Heart left ventricle (tissue), 16 donors: ENCODE results near the gene ITFG2. TPM values are rescaled to one million over a fixed set of nuclear protein-coding genes. Genes with fewer than 3 reads are reported as not detected.

Experiments used
- ATAC-seq, 4 donors: fragments of 200-7000 bp; cut with Tn5 transposase; one replicate each; pipeline ENCODE4 v1.9.1; 2020 to 2022; ENCODE audit warnings: moderate library complexity in 4 of 4, mild to moderate bottlenecking in 3 of 4, moderate number of reproducible peaks in 1 of 4
- DNase-seq, 5 donors: peaks; one replicate each; pipeline ENCODE4 v3.0.0-alpha.2; 2020
- H3K27ac ChIP-seq, 12 donors: fragments of 200-600 bp; sonication (generic) in 4 of 12; one replicate each; pipeline versions ENCODE4 v1.5.0 to v1.8.0; 2016 to 2022; ENCODE audit warnings: mild to moderate bottlenecking in 2 of 12
- H3K27me3 ChIP-seq, 9 donors: fragments of 200-600 bp; sonication (generic) in 2 of 9; one replicate each; pipeline versions ENCODE4 v1.5.1 to v1.8.0; 2016 to 2022; ENCODE audit warnings: mild to moderate bottlenecking in 3 of 9
- H3K36me3 ChIP-seq, 9 donors: fragments of 200-600 bp; sonication (generic) in 2 of 9; one replicate each; pipeline versions ENCODE4 v1.5.0 to v1.8.0; 2018 to 2022; ENCODE audit warnings: mild to moderate bottlenecking in 2 of 9
- H3K4me1 ChIP-seq, 12 donors: fragments of 200-600 bp; sonication (generic) in 4 of 12; one replicate each; pipeline versions ENCODE4 v1.5.0 to v1.8.0; 2016 to 2022; ENCODE audit warnings: mild to moderate bottlenecking in 3 of 12
- H3K4me3 ChIP-seq, 12 donors: fragments of 200-600 bp; sonication (generic) in 4 of 12; one replicate each; pipeline versions ENCODE4 v1.5.0 to v1.8.0; 2017 to 2022; ENCODE audit warnings: mild to moderate bottlenecking in 9 of 12, moderate library complexity in 4 of 12
- H3K9me3 ChIP-seq, 12 donors: fragments of 200-600 bp; sonication (generic) in 4 of 12; one replicate each; pipeline versions ENCODE4 v1.5.0 to v1.8.0; 2016 to 2022; ENCODE audit warnings: mild to moderate bottlenecking in 1 of 12
- POLR2A ChIP-seq, 2 donors: fragments of 450-650 bp; IDR thresholded peaks; one replicate each; pipeline ENCODE4 v1.6.1; 2017; ENCODE audit warnings: antibody characterized with exemption in 2 of 2, mild to moderate bottlenecking in 2 of 2, moderate library complexity in 2 of 2
- WGBS, 4 donors: extraction: QIAGEN DNeasy Blood & Tissue Kit in 2 of 4; methylation state at CpG; one replicate each; pipeline versions ENCODE4 v1.1.5 to v1.1.7; 2013 to 2018; 5-methylcytosine and 5-hydroxymethylcytosine counted together
- intact Hi-C, 10 donors: fragments of 100-400 bp; cut with DNase I; formaldehyde crosslinking; loops; one replicate each; pipeline versions ENCODE4 v1.11.1 to v1.14.2; 2022
- polyA plus RNA-seq, 2 donors: library from polyadenylated mRNA; stranded (reverse); fragments of 200-250 nt; gene quantifications; one replicate each; pipeline ENCODE4 v1.2.3, GENCODE V29; 2013
- total RNA-seq, 9 donors: library from RNA; depleted of rRNA in 2 of 9; stranded (reverse); fragments of >200 nt in 2 of 9; fragmentation: NEBNext Ultra II Directional in 3 of 9; extraction: Animal tissue kit (Norgen Biotek cat#: 25700) in 3 of 9; gene quantifications; one replicate each; pipeline versions ENCODE4 v1.1.0 to v1.2.4, GENCODE V29; 2016 to 2023
- TF ChIP-seq, protein P1 (sequence below), 12 donors: fragments of 200-600 bp; sonication (generic) in 4 of 12; IDR thresholded peaks; one replicate each; pipeline versions ENCODE4 v1.5.0 to v1.8.0; 2018 to 2022; ENCODE audit warnings: antibody characterized with exemption in 12 of 12, mild to moderate bottlenecking in 5 of 12
- donor health status: ischemic (EF 13 %, LVEDD 7.1; RV severe dilation, severe dysfunction).
- donor health status: healthy with polysubstance abuse.
- donor health status: DM: no; HTN: yes; CAD: no.
- donor health status: DM: no; HTN: no; CAD: no.
- donor health status: ischemic (EF 25% LVEDD 6.9; RV normal size, moderate dysfunction).
- donor health status: ischemic (EF 25% LVEDD 5.7; RV mildly dilated, moderate dysfunction).
- donor health status: healthy.
- donor health status: DM: yes; HTN: yes; CAD: no.
- donor health status: ischemic (EF 35%, LVEDD 5.7; RV mildly dilated, moderate dysfunction).
- donor health status: nonischemic (EF 11% LVEDD 7.7; RV severe dilation, severe dysfunction).
- donor health status: DM: yes; HTN: yes; CAD: no.
- donor health status: PGD.
- donor health status: ischemic (EF 29% LVEDD 5.4; RV normal size, mild dysfunction).
- donor health status: nonischemic (EF 23%, LVEDD 6.1; RV moderate dilation, normal function).

ITFG2 gene
- total and polyA plus RNA-seq, 11 donors: 7.6 to 21.7 (median 12.1) TPM

DNA sequence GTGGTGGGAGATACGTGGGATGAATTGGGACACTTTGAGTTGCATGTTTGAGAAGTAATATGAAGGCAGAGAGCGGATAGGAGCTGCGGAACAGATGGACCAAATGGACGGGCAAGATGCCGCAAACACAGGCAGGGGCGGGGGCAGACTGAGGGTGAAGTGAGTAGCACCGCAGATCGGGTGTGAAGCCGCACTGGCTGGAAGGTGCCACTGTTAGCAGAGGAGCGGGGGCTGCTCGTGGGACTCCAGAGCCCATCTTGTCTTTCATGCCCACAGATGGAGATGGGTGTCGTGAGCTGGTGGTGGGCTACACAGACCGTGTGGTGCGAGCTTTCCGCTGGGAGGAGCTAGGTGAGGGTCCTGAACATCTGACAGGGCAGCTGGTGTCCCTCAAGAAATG is 7.3 kb downstream of the ITFG2 start:
- 92 to 96% (median 95%) methylated on average over 15 of the region's 15 CpGs for WGBS, 4 donors
- H3K9me3 ChIP-seq: no peaks in the 10 kb centered on the region
- ATAC-seq: no peak
- TF ChIP-seq, protein P1, sequence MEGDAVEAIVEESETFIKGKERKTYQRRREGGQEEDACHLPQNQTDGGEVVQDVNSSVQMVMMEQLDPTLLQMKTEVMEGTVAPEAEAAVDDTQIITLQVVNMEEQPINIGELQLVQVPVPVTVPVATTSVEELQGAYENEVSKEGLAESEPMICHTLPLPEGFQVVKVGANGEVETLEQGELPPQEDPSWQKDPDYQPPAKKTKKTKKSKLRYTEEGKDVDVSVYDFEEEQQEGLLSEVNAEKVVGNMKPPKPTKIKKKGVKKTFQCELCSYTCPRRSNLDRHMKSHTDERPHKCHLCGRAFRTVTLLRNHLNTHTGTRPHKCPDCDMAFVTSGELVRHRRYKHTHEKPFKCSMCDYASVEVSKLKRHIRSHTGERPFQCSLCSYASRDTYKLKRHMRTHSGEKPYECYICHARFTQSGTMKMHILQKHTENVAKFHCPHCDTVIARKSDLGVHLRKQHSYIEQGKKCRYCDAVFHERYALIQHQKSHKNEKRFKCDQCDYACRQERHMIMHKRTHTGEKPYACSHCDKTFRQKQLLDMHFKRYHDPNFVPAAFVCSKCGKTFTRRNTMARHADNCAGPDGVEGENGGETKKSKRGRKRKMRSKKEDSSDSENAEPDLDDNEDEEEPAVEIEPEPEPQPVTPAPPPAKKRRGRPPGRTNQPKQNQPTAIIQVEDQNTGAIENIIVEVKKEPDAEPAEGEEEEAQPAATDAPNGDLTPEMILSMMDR (IDR thresholded peaks at IDR 0.05): no peak
- TF ChIP-seq POLR2A (IDR thresholded peaks at IDR 0.05): no peak
- H3K27ac ChIP-seq: no peak overlapping the region
- DNase-seq: no peak
- intact Hi-C loops: loop anchor here in 1 of 10 donors (5.0 kb wide), 1 partner anchor 52 kb away; no protein-coding TSS in a partner anchor
- H3K4me1 ChIP-seq: peaks cover 0 to 2% (median 0%) of the 10 kb centered on the region in 12 donors
- peaks cover 0 to 91% (median 73%) of the 10 kb centered on the region in 9 donors for H3K36me3 ChIP-seq
- no peaks in the 10 kb centered on the region for H3K27me3 ChIP-seq
- H3K4me3 ChIP-seq: no peak overlapping the region

DNA sequence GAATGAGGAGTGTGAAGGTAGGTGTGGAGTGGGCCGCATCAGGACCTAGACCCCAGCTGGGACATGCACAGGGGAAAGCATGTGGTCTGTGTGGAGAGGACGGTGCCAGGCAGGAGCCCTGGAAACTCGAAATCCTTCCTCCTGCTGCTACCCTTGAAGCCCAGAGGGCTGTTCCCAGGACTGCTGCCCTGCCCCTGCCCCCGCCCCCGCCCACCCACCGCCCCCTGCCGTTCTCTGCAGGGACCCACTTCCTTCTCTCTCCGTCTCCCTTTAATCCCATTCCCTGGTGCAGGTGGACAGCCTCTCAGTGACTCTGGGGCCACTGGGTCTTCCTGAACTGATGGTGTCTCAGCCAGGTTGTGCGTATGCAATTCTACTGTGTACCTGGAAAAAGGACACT is 8.0 kb downstream of the ITFG2 start:
- H3K4me1 ChIP-seq: no peaks in the 10 kb centered on the region
- peaks cover 0 to 97% (median 79%) of the 10 kb centered on the region in 9 donors for H3K36me3 ChIP-seq
- no peak overlapping the region for H3K27ac ChIP-seq
- no peak for ATAC-seq
- H3K27me3 ChIP-seq: no peaks in the 10 kb centered on the region
- DNase-seq: no peak
- no peak overlapping the region for H3K4me3 ChIP-seq
- 81 to 88% (median 87%) methylated on average over 9 of the region's 9 CpGs for WGBS, 4 donors
- TF ChIP-seq, protein P1 (IDR thresholded peaks at IDR 0.05): no peak
- TF ChIP-seq POLR2A (IDR thresholded peaks at IDR 0.05): no peak
- no peaks in the 10 kb centered on the region for H3K9me3 ChIP-seq
- intact Hi-C loops: loop anchor here in 1 of 10 donors (5.0 kb wide), 1 partner anchor 52 kb away; no protein-coding TSS in a partner anchor

DNA sequence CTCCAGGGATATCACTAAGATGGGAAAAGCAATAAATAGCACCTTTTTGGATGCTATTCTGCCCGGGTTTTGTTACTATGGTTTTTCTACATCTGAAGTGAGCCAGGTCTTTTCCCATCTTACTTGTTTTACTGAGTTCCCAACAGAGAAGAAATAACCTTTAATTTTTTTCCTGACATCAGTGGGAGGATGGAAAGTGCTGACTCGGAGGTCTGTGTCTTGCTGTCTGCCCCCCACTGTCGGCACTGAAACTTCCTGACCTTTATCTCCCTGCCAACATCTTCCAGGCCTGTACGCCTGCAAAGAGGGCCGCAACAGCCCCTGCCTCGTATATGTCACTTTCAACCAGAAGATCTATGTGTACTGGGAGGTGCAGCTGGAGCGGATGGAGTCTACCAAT is 11.0 kb downstream of the ITFG2 start:
- peaks cover 0 to 100% (median 92%) of the 10 kb centered on the region in 9 donors for H3K36me3 ChIP-seq
- intact Hi-C loops: loop anchor here in 1 of 10 donors (5.0 kb wide), 1 partner anchor 49 kb away; no protein-coding TSS in a partner anchor
- no peaks in the 10 kb centered on the region for H3K27me3 ChIP-seq
- no peak overlapping the region for H3K27ac ChIP-seq
- H3K4me3 ChIP-seq: no peak overlapping the region
- H3K4me1 ChIP-seq: no peaks in the 10 kb centered on the region
- 75 to 80% (median 77%) methylated on average over 7 of the region's 7 CpGs for WGBS, 4 donors
- ATAC-seq (no peak), DNase-seq (no peak)
- no peaks in the 10 kb centered on the region for H3K9me3 ChIP-seq
- TF ChIP-seq, protein P1 (IDR thresholded peaks at IDR 0.05): no peak
- TF ChIP-seq POLR2A (IDR thresholded peaks at IDR 0.05): no peak

DNA sequence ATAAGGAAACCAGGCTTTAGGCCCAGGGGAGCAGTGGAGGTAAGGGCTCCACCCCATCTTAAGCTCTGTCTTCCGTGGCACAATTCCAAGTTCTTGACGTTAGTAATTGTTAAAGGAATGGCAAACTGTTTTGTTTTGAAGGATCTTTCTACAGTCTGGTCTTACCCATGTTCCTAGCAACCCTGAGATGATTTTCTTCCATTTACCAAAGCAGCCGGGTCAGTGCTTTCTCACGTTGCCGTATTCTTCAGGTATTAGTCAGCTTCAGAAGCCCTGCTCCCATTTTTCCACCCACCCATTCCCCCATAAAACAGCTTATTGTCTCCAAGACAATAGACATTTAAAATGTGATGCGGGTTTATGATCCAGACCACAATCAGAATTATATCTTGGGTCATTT is 12.1 kb downstream of the ITFG2 start:
- TF ChIP-seq, protein P1 (IDR thresholded peaks at IDR 0.05): no peak
- TF ChIP-seq POLR2A (IDR thresholded peaks at IDR 0.05): no peak
- no peak for ATAC-seq
- peaks cover 0 to 100% (median 93%) of the 10 kb centered on the region in 9 donors for H3K36me3 ChIP-seq
- H3K27me3 ChIP-seq: no peaks in the 10 kb centered on the region
- no peak overlapping the region for H3K27ac ChIP-seq
- WGBS, 4 donors: 82 to 84% (median 83%) methylated on average over 6 of the region's 6 CpGs
- DNase-seq: no peak
- intact Hi-C loops: loop anchor here in 1 of 10 donors (5.0 kb wide), 1 partner anchor 48 kb away; no protein-coding TSS in a partner anchor
- no peak overlapping the region for H3K4me3 ChIP-seq
- H3K4me1 ChIP-seq: no peaks in the 10 kb centered on the region
- H3K9me3 ChIP-seq: no peaks in the 10 kb centered on the region
